Measurements from ENCODE around the gene TMEM255A. TPM values are rescaled to one million over a fixed set of nuclear protein-coding genes. Genes with fewer than 3 reads are reported as not detected.

Gene TMEM255A
- total RNA-seq, 1 experiment from 2014 or later, result 0.16 TPM

DNA sequence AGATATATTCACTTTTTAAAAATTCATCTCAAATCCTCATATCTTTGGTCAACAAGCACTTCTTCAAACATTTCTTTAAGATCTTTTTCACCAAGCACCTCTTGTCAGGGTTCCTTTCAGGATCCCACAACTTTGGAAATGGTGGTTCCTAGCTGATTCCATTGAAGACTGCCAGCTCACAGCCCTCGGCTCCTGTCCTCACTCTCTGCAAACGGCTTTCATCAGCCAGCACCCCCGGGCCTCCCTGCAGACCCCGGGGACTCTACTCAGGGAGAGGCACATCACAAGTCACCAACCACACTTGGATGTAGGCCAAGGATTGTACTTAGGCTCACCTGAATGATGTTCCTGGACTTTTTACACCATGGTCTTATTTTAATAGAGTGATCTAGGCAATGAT is 40.7 kb downstream of the TMEM255A start:
- Histone ChIP-seq H3K27me3 (replicated peaks) (no peaks in the 10 kb centered on the region), H3K9me3 (replicated peaks) (no peaks in the 10 kb centered on the region), H3K4me3 (no peak overlapping the region), H3K36me3 (no peaks in the 10 kb centered on the region), H3K27ac (no peak overlapping the region), H3K4me1 (replicated peaks) (no peaks in the 10 kb centered on the region)
- DNase-seq (ENCODE audit: low read depth in 1 of 2, low spot score in 2 of 2), result no peak

DNA sequence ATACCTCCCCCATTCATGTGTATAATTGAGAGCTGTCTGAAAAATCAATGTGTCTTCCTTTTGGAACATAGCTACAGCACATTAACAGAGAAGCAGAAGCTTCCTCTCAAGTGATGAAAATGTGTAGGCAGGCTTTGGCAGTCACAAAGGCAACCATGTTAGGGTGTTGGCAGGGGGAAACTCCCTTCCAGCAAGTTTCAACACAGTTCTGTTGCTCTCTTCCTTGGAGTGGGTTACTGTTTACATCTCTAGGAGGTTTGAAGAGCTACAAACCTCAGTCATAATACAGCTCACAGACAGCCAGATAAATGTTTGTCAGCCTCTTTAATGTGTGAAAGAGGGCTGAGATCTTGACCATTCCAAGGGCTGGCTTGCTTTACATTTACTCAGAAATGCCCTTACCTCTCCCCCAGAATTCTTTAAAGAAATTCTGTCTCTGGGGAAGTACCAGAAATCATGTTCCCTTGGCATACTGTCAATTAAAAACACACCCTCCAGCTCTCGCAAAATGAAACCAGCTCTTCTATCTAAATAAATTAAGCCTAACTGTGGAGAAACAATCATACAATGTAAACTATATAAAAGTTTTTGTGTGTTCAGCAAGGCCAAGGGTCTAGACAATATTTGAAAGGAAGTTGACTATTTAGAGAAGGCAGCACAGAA is 41.8 kb downstream of the TMEM255A start:
- no peaks in the 10 kb centered on the region for H3K9me3 ChIP-seq (replicated peaks)
- H3K27me3 ChIP-seq (replicated peaks), result no peaks in the 10 kb centered on the region
- no peak for DNase-seq (ENCODE audit: low read depth in 1 of 2, low spot score in 2 of 2)

DNA sequence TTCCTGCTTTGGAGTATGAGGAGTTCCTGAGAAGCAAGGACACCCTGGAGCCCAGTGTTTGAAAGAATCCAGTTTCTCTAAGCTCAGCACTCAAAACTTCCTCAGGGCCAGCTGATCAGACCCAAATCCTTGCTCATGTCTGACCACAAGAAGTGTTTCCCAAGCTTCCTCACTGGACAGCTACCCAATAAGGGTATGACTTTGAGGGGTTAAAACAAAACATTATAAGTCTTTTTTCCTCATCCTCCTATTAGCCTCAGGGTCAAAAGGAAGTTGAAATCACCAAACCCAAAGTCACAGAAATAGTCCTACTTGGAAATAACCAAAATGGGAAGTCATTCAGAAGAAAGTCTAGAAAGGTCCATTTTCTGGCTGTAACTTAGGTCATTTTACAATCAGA is 46.9 kb downstream of the TMEM255A start:
- Histone ChIP-seq H3K4me3 (no peak overlapping the region), H3K27ac (no peak overlapping the region), H3K4me1 (replicated peaks) (no peaks in the 10 kb centered on the region), H3K9me3 (replicated peaks) (no peaks in the 10 kb centered on the region), H3K27me3 (replicated peaks) (no peaks in the 10 kb centered on the region), H3K36me3 (no peaks in the 10 kb centered on the region)
- DNase-seq (ENCODE audit: low read depth in 1 of 2, low spot score in 2 of 2), result no peak

More for the DNA sequence above, 41.8 kb downstream of the TMEM255A start:
- H3K4me3 ChIP-seq, result no peak overlapping the region
- H3K4me1 ChIP-seq (replicated peaks), result no peaks in the 10 kb centered on the region
- H3K27ac ChIP-seq, result no peak overlapping the region
- H3K36me3 ChIP-seq, result no peaks in the 10 kb centered on the region

DNA sequence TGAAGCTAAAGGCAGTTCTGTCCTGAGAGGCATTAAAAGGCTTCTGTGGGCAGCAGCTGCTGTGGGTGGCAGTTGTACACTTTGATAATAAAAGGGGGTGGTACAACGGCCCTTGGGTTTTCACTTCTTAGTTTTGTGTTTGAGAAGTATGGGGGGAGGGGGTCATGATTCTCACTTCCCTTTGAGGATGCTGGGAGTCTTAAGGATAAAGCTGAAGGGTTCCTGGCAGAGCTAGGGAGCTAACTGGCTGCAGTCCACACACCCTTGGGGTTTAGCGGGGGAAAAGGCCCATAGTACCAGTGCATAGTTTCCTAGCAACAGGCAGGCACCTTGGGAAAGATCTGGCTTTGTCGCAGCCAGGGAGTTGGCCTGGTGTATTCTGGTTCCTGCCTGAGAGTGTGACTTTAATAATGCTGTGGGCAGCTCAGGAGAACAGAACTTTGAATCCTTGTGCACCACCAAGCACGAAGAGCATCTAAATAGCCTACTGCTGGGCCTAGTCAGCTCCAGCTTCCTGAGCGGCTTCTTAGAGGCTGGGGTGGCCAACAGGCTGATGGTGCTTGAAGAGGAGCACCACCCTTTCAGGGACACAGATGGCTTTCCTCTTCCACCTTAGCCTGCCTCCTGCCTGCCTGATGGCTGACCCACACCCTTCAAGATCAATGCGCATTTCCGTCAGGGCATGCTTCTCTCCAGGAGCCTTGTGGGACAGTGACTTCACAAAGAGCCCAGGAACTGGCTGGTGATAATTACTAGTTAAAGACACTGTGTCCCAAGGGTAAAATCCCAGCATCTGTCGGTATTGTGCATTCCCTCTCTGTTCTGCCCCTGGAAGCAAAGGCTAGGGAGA is 48.2 kb downstream of the TMEM255A start:
- no peak overlapping the region for H3K4me3 ChIP-seq
- no peaks in the 10 kb centered on the region for H3K9me3 ChIP-seq (replicated peaks)
- H3K27ac ChIP-seq, result no peak overlapping the region
- no peaks in the 10 kb centered on the region for H3K27me3 ChIP-seq (replicated peaks)
- no peaks in the 10 kb centered on the region for H3K36me3 ChIP-seq
- no peak for DNase-seq (ENCODE audit: low read depth in 1 of 2, low spot score in 2 of 2)
- no peaks in the 10 kb centered on the region for H3K4me1 ChIP-seq (replicated peaks)

DNA sequence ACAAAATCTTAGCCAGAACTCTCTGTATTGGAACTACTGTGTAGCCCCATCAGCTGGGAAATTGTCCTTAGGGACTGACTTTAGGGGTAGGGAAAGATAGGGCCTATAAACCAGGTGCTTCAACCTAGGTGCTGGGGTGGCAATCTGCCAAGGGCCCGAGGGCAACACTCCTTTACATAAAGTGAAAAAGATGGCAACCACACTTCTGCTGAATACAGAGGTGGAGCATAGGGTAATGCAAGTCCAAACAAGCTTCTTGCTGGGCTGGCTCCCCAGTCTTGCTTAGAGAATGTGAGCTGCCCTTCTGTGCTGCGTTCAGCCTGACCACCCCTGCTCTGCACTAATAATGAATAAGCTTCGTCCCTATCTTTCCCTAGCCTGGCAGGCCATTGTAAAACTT is 50.9 kb downstream of the TMEM255A start:
- Histone ChIP-seq H3K27ac (no peak overlapping the region), H3K27me3 (replicated peaks) (no peaks in the 10 kb centered on the region), H3K4me1 (replicated peaks) (no peaks in the 10 kb centered on the region), H3K4me3 (no peak overlapping the region), H3K9me3 (replicated peaks) (no peaks in the 10 kb centered on the region), H3K36me3 (no peaks in the 10 kb centered on the region)
- DNase-seq (ENCODE audit: low read depth in 1 of 2, low spot score in 2 of 2), result no peak

DNA sequence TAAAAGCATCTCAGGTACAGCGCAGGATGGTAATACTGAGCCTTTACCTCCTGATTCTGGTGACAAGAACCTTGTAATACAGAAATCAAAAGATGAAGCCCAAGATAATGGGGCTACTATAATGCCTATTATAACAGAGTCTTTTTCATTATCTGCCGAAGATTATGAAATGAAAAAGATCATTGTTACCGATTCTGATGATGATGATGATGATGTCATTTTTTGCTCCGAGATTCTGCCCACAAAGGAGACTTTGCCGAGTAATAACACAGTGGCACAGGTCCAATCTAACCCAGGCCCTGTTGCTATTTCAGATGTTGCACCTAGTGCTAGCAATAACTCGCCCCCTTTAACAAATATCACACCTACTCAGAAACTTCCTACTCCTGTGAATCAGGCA is 57.5 kb downstream of the TMEM255A start:
- Histone ChIP-seq H3K27me3 (replicated peaks) (no peaks in the 10 kb centered on the region), H3K4me3 (no peak overlapping the region), H3K27ac (no peak overlapping the region), H3K9me3 (replicated peaks) (no peaks in the 10 kb centered on the region), H3K36me3 (peaks cover 16% of the 10 kb centered on the region), H3K4me1 (replicated peaks) (peaks cover 3% of the 10 kb centered on the region; the same call in 1 of the 2 replicates)
- no peak for DNase-seq (ENCODE audit: low read depth in 1 of 2, low spot score in 2 of 2)

DNA sequence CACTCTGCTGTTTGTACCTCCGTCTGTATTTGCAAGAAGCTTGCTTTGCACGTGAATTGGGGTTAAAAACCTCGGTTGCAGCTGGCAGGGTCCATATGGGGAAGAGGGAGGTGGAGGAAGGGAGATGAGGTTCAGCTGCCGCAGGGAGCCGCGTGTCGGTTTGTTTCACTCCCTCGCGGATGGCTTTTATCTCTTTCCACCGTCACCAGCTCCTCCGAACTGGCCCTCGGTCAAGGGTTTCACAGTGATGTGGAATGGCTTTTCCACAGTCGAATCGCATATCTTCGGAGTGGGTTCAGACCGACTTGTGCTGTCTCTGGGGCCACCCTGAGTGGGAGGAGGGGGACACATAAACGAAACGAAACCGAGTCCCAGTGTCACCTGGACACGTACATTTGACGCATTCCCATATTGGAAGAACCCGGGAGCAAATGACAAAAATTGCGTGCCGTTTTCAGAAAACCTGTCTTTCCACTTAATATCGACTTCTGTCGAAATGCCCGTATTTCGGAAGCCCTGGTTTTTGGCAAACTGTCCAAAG is 59.7 kb downstream of the TMEM255A start:
- H3K36me3 ChIP-seq, result peaks cover 16% of the 10 kb centered on the region
- H3K4me1 ChIP-seq (replicated peaks), result peaks cover 3% of the 10 kb centered on the region; the same call in 1 of the 2 replicates
- H3K27ac ChIP-seq, result peak overlapping the region; percentile 72
- no peaks in the 10 kb centered on the region for H3K9me3 ChIP-seq (replicated peaks)
- H3K4me3 ChIP-seq, result peak overlapping the region; percentile 72
- peak in 1 of 2 experiments; percentile 28 for DNase-seq (ENCODE audit: low read depth in 1 of 2, low spot score in 2 of 2)
- H3K27me3 ChIP-seq (replicated peaks), result no peaks in the 10 kb centered on the region

DNA sequence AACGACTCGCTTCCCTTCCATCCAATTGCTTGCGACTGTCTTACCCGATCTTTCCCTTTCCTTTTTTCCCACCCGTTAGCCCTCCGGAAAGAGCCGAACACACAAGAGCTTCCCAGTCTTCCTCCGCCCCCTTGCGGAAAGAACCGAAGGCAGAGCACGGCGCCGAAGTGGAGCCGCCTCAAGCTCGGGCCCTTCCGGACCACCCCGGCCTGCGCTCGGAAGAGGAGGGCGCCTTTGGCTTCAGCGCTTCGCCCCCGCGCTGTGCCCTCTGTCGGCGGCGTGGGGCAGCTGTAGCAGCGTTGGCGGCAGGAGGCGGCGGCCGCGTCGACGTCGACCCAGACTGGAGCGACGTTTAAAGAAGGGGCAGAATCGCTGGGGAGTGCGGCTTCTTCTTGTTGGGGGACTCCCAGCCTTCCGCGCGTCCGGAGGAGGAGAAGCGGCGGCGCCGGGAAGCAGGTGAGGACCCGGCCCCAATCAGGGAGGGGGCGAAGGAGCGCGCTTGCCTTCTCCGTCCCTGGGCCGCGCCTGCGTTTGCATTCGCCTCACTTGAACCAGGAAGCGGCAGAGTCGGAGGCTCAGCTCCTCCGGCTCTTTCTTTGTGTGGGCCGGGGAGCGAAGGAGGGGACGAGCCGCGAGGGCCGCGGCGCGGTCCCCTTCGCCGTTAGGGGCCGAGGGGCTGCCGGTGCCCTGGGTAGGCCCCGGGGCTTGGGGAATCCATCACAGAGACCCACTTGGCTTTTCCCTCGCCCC is 60.6 kb downstream of the TMEM255A start, which contains the start of gene ZBTB33:
Gene ZBTB33 (plus strand): TSS at position 291 of the 750 bp plus-strand sequence. CDS start 2,604 bp downstream, outside the sequence.
- DNase-seq (ENCODE audit: low read depth in 1 of 2, low spot score in 2 of 2), result peak; percentile 93 to 94
- Histone ChIP-seq H3K36me3 (peaks cover 16% of the 10 kb centered on the region), H3K9me3 (replicated peaks) (no peaks in the 10 kb centered on the region), H3K27ac (peak within 1 kb of the TSS; percentile 72), H3K4me1 (replicated peaks) (peaks cover 3% of the 10 kb centered on the region; the same call in 1 of the 2 replicates), H3K27me3 (replicated peaks) (no peaks in the 10 kb centered on the region), H3K4me3 (peak within 1 kb of the TSS; percentile 72)

DNA sequence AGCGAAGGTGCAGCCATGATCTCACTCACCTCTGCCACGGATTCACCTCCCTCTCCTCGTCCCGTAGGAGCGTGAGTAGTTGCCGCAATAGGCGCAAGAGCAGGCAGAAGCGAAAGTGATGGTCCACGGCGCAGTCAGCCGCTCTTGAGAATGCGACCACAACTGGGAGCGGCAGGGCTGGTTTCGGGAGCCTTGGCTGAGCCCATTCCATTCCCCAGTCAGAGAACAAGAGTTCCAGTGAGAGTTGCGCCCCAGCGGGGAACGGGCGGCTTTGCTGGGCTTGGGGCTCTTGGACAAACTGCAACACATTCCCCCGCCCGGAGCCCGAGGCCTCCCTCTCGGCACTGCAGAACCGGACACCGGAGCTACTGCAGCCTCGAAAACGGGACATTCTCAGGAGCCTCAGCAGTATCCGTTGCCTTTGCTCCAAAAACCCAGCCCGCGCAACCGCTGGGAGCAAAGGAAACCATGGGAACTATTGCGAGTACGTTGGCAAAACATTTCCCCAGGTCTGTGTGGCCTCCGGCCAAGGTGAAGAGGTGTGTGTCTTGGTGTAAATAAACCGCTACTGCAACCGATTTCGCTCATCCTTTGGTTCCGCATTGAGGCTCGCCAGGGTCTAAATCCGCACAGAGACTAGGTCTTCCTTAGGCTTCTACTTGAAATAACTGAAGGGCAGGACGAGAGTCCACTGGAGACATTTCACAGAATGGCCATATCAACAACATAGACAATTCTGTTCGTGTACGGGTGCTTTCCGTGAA is 66.3 kb downstream of the TMEM255A start:
- Histone ChIP-seq H3K36me3 (peaks cover 3% of the 10 kb centered on the region; the same call in 1 of the 2 replicates), H3K4me3 (peak overlapping the region; percentile 65), H3K4me1 (replicated peaks) (peaks cover 6% of the 10 kb centered on the region; the same call in 1 of the 2 replicates), H3K27me3 (replicated peaks) (no peaks in the 10 kb centered on the region), H3K27ac (peak overlapping the region; percentile 84), H3K9me3 (replicated peaks) (no peaks in the 10 kb centered on the region)
- DNase-seq (ENCODE audit: low read depth in 1 of 2, low spot score in 2 of 2), result peak; percentile 61 to 67

DNA sequence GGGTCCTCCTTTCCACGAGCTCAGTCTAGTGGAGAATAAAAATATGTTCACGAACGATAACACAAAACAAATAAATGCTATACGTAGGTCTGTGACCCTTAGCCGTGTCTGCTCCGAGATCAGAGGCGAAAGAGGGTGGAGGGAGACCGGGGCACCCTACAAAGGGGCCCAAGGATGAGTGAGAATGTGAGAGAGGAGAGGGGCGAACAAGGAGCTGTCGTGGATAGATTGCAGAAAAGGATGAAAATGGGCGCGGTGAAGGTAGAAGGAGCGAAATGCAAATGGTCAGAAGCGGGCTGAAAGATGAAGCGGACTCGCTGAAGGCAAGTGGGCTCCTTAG is 66.9 kb downstream of the TMEM255A start:
- Histone ChIP-seq H3K4me1 (replicated peaks) (peaks cover 5% of the 10 kb centered on the region; the same call in 1 of the 2 replicates), H3K9me3 (replicated peaks) (no peaks in the 10 kb centered on the region), H3K27ac (peak overlapping the region; percentile 84), H3K4me3 (peak overlapping the region; percentile 65), H3K36me3 (peaks cover 3% of the 10 kb centered on the region; the same call in 1 of the 2 replicates), H3K27me3 (replicated peaks) (no peaks in the 10 kb centered on the region)
- DNase-seq (ENCODE audit: low read depth in 1 of 2, low spot score in 2 of 2), result peak in 1 of 2 experiments; percentile 0

DNA sequence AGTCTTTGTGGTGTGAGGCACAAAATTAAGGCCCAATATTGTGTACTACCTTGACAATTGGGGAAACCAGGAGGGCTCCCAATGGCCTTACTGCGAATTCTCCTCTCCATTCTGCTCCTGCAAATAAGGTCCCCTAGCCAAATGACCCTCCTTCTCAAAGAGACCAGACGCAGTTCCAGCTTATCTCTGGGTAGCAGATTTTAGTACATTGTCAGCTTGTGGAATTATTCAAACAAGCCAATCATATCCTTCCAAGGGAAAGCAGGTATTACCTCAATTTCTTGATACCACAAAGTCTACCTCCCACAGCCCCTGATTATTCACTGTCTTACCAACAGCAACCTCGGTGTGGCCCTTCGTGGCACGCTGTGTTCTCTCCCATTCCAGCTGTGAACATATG is 68.4 kb downstream of the TMEM255A start:
- H3K36me3 ChIP-seq, result peaks cover 3% of the 10 kb centered on the region; the same call in 1 of the 2 replicates
- H3K27ac ChIP-seq, result no peak overlapping the region
- DNase-seq (ENCODE audit: low read depth in 1 of 2, low spot score in 2 of 2), result no peak
- H3K4me1 ChIP-seq (replicated peaks), result peaks cover 5% of the 10 kb centered on the region; the same call in 1 of the 2 replicates
- H3K9me3 ChIP-seq (replicated peaks), result no peaks in the 10 kb centered on the region
- H3K27me3 ChIP-seq (replicated peaks), result no peaks in the 10 kb centered on the region
- no peak overlapping the region for H3K4me3 ChIP-seq

DNA sequence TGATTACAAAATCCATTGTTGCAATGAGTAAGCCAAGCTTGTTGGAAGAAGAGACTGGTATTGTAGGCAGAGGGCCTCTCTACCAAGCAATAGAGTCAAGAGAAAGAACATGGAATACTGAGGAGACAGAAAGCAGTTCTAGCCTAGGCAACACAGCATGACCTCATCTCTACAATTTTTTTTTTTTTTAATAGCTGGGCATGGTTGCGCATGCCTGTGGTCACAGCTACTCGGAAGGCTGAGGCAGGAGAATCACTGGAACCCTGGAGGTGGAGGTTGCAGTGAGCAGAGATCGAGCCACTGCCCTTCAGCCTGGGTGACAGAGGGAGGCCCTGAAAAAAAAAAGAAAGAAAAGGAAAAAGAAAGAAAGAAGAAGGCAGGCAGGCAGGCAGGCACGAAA is 72.3 kb downstream of the TMEM255A start:
- no peaks in the 10 kb centered on the region for H3K27me3 ChIP-seq (replicated peaks)
- no peak for DNase-seq (ENCODE audit: low read depth in 1 of 2, low spot score in 2 of 2)
- no peaks in the 10 kb centered on the region for H3K9me3 ChIP-seq (replicated peaks)
- H3K27ac ChIP-seq, result no peak overlapping the region
- H3K4me1 ChIP-seq (replicated peaks), result peaks cover 4% of the 10 kb centered on the region; the same call in 1 of the 2 replicates
- H3K4me3 ChIP-seq, result no peak overlapping the region
- no peaks in the 10 kb centered on the region for H3K36me3 ChIP-seq

Data from SJSA1 (cell line).